ENCODE measurements around the gene SORCS2. TPM values are rescaled to one million over a fixed set of nuclear protein-coding genes. Genes with fewer than 3 reads are reported as not detected.

The SORCS2 gene
- polyA plus RNA-seq, 4 donors, result 5.8 to 64.8 (median 8.9) TPM

GRCh38 chr4:7649741-7650531, 457.6 kb downstream of the SORCS2 start:
- DNase-seq (ENCODE audit: low read depth in 4 of 4, low spot score in 3 of 4), result no peak

GRCh38 chr4:7650606-7651385, 458.5 kb downstream of the SORCS2 start:
- no peak for DNase-seq (ENCODE audit: low read depth in 4 of 4, low spot score in 3 of 4)

- no peak for DNase-seq (ENCODE audit: low read depth in 4 of 4, low spot score in 3 of 4)
Measured at GRCh38 chr4:7651461-7651921, 459.2 kb downstream of the SORCS2 start.

GRCh38 chr4:7652006-7652405, 459.7 kb downstream of the SORCS2 start:
- no peak for DNase-seq (ENCODE audit: low read depth in 4 of 4, low spot score in 3 of 4)

GRCh38 chr4:7652451-7652881, 460.1 kb downstream of the SORCS2 start:
- DNase-seq (ENCODE audit: low read depth in 4 of 4, low spot score in 3 of 4), result no peak

GRCh38 chr4:7652906-7653305, 460.6 kb downstream of the SORCS2 start:
- DNase-seq (ENCODE audit: low read depth in 4 of 4, low spot score in 3 of 4), result no peak

- no peak for DNase-seq (ENCODE audit: low read depth in 4 of 4, low spot score in 3 of 4)
Measured at GRCh38 chr4:7653510-7654369, 461.4 kb downstream of the SORCS2 start.

- no peak for DNase-seq (ENCODE audit: low read depth in 4 of 4, low spot score in 3 of 4)
Measured at GRCh38 chr4:7654550-7655445, 462.5 kb downstream of the SORCS2 start.

GRCh38 chr4:7655511-7656243, 463.3 kb downstream of the SORCS2 start:
- DNase-seq (ENCODE audit: low read depth in 4 of 4, low spot score in 3 of 4), result peak in 2 of 4 donors; percentile 33 to 57

GRCh38 chr4:7656244-7656800, 464.0 kb downstream of the SORCS2 start:
- DNase-seq (ENCODE audit: low read depth in 4 of 4, low spot score in 3 of 4), result no peak

- no peak for DNase-seq (ENCODE audit: low read depth in 4 of 4, low spot score in 3 of 4)
Measured at GRCh38 chr4:7657545-7658297, 465.4 kb downstream of the SORCS2 start.

- DNase-seq (ENCODE audit: low read depth in 4 of 4, low spot score in 3 of 4), result no peak
Measured at GRCh38 chr4:7658341-7659204, 466.2 kb downstream of the SORCS2 start.

GRCh38 chr4:7659429-7660175, 467.3 kb downstream of the SORCS2 start:
- DNase-seq (ENCODE audit: low read depth in 4 of 4, low spot score in 3 of 4), result no peak

GRCh38 chr4:7660176-7661039, 468.1 kb downstream of the SORCS2 start:
- no peak for DNase-seq (ENCODE audit: low read depth in 4 of 4, low spot score in 3 of 4)

GRCh38 chr4:7661066-7661748, 468.9 kb downstream of the SORCS2 start:
- no peak for DNase-seq (ENCODE audit: low read depth in 4 of 4, low spot score in 3 of 4)
